ENCODE data around the gene ROR2.

The ROR2 gene

DNA sequence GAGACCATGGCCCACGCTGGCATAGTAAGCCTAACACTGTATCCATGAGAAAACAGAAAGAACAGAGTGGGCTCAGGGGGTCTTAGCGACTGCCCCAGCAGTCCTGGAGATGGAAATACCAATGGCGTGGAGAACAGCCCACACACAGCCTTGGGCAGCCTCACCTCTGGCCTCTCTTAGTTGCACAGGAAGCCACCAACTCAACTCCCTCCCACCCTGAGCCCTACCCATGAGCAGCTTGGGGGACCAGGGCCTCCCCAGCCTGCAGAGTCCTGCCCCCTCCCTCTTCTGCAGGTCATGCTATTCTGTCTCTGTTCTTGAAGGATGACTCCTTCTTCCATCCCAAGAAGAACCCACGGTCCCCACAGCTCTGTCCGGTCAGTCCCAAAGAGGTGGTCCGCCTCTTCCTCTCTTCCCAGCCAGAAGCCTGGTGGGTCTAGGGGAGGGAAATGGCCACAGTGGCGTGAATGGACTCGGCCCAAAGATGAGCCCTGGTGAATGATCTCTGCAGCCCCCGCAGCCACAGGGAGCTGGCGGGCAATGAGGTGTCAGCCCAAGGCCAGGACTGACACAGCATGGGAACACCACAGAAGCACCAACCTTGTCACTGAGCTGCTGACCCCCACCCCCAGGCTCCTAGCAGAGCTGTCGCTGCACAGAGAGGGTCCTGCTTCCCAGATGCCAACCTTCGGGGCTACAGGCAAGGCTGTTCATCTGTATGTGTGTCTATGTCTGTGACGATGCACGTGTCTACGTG lies 131.2 kb downstream of the ROR2 start:
- H3K27ac ChIP-seq (ENCODE audit: low read length), result no peak overlapping the region
- H3K27me3 ChIP-seq (ENCODE audit: control insufficient read depth, insufficient read depth, low read length), result no peaks in the 10 kb centered on the region
- H3K36me3 ChIP-seq (ENCODE audit: control insufficient read depth, insufficient read depth, low read length), result no peaks in the 10 kb centered on the region
- no peaks in the 10 kb centered on the region for H3K9me3 ChIP-seq (ENCODE audit: control insufficient read depth, insufficient read depth, low read length)
- no CpG with 5 or more reads among the region's 15 CpGs for WGBS (ENCODE audit: insufficient coverage, insufficient read length)
- peaks cover 2% of the 10 kb centered on the region; the same call in 1 of the 2 replicates for H3K4me1 ChIP-seq (ENCODE audit: control insufficient read depth, insufficient read depth, low read length)
- no peak for DNase-seq (ENCODE audit: low read depth, low spot score)
- no peak overlapping the region for H3K4me3 ChIP-seq (ENCODE audit: low read length)

DNA sequence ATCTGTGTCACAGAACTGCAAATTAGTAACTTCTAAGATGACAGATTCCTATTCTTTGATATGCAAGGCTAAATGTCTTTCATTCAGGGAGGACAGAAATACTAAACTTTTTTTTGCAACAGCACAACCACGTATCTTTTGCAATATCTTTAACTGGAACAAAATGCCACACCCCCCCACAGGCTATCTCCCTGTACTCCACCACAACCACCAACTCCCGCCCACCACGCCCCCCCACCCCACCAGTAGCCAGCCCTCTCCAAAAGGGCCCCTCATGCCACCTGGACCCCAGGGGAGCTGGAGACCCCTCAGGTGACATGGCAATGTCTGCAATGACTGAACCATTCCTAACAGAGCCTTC lies 131.8 kb downstream of the ROR2 start:
- WGBS (ENCODE audit: insufficient coverage, insufficient read length), result no CpG with 5 or more reads among the region's 3 CpGs
- no peak for DNase-seq (ENCODE audit: low read depth, low spot score)
- peaks cover 2% of the 10 kb centered on the region; the same call in 1 of the 2 replicates for H3K4me1 ChIP-seq (ENCODE audit: control insufficient read depth, insufficient read depth, low read length)
- H3K27ac ChIP-seq (ENCODE audit: low read length), result no peak overlapping the region
- H3K9me3 ChIP-seq (ENCODE audit: control insufficient read depth, insufficient read depth, low read length), result no peaks in the 10 kb centered on the region
- no peak overlapping the region for H3K4me3 ChIP-seq (ENCODE audit: low read length)
- no peaks in the 10 kb centered on the region for H3K36me3 ChIP-seq (ENCODE audit: control insufficient read depth, insufficient read depth, low read length)
- H3K27me3 ChIP-seq (ENCODE audit: control insufficient read depth, insufficient read depth, low read length), result no peaks in the 10 kb centered on the region

DNA sequence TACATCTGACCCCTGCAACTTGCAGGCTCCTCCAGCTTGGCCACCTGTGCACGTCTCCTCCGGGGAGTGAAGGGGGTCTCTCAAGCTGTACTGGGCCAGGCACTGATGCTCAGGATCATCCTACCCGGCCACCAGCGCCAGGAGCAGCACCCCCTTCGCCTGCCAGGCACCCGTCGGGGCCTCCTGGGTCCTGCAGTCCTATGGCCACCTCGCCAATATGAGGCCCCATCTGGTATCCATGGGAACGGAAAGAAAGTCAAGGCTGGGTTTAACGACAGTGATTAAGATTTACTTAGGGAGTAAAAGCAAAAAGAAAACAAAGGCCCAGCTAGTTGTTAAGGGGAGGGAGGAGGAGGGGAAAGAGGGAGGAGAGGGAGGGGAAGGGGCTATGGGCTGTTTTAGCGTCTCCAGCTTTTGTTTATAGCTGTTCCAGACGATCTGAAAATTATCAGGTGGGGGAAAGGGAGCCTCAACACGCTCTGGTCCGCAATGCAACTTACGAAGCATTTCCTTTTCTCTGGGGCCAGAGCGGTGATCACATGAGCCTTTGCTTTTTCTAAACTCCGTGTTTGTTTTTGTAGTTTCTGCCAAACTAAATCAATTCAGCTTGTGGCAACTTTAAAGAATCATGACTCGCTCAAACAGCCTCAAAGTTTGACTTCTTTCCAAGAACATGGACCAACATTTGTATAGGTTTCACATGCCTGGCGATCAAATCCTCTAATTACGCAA lies 132.4 kb downstream of the ROR2 start:
- no peak overlapping the region for H3K4me3 ChIP-seq (ENCODE audit: low read length)
- no peaks in the 10 kb centered on the region for H3K36me3 ChIP-seq (ENCODE audit: control insufficient read depth, insufficient read depth, low read length)
- peaks cover 2% of the 10 kb centered on the region; the same call in 1 of the 2 replicates for H3K4me1 ChIP-seq (ENCODE audit: control insufficient read depth, insufficient read depth, low read length)
- H3K9me3 ChIP-seq (ENCODE audit: control insufficient read depth, insufficient read depth, low read length), result no peaks in the 10 kb centered on the region
- H3K27ac ChIP-seq (ENCODE audit: low read length), result no peak overlapping the region
- no CpG with 5 or more reads among the region's 20 CpGs for WGBS (ENCODE audit: insufficient coverage, insufficient read length)
- no peak for DNase-seq (ENCODE audit: low read depth, low spot score)
- H3K27me3 ChIP-seq (ENCODE audit: control insufficient read depth, insufficient read depth, low read length), result no peaks in the 10 kb centered on the region

DNA sequence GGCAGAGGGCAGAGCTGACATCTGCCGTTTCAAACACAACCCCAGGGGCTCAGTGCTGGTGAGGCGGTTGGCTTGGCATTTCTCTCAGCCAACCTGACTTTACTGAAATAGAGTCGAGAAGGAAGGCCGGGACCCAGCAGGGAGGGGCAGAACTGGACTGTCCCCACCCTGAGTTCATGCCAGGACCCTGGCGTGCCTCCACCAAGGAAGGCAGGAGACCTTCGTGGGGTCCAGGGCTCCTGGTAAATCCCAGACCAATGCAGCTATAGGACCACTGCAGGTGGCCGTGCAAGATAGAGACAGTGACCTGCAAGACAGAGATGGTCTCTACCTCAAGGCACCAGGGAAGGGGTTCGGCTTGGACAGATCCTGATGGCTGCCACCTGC lies 132.9 kb downstream of the ROR2 start:
- DNase-seq (ENCODE audit: low read depth, low spot score), result no peak
- H3K27me3 ChIP-seq (ENCODE audit: control insufficient read depth, insufficient read depth, low read length), result no peaks in the 10 kb centered on the region
- H3K36me3 ChIP-seq (ENCODE audit: control insufficient read depth, insufficient read depth, low read length), result no peaks in the 10 kb centered on the region
- no peaks in the 10 kb centered on the region for H3K9me3 ChIP-seq (ENCODE audit: control insufficient read depth, insufficient read depth, low read length)
- no peak overlapping the region for H3K27ac ChIP-seq (ENCODE audit: low read length)
- H3K4me3 ChIP-seq (ENCODE audit: low read length), result no peak overlapping the region
- H3K4me1 ChIP-seq (ENCODE audit: control insufficient read depth, insufficient read depth, low read length), result peaks cover 2% of the 10 kb centered on the region; the same call in 1 of the 2 replicates
- WGBS (ENCODE audit: insufficient coverage, insufficient read length), result no CpG with 5 or more reads among the region's 8 CpGs

DNA sequence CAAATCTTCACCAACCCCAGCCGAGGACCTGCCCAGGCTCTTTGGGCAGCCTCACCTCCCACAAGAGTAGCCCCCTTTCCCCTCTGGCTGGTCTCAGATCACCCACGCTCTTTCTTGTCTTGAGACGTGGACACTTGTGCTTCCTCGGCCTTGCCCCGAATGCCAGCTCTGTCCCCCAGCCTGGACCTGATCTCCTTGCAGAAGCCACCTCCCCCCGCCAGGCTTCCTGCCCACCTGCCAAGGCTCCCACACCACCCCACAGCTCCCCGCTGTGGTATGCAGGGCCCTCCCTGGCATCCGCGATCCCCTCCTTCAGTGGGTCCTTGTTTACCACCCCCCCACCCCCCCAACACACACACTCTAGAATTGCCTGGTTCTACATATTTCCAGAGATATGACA lies 133.7 kb downstream of the ROR2 start:
- Histone ChIP-seq H3K27ac (ENCODE audit: low read length) (no peak overlapping the region), H3K9me3 (ENCODE audit: control insufficient read depth, insufficient read depth, low read length) (no peaks in the 10 kb centered on the region), H3K4me3 (ENCODE audit: low read length) (no peak overlapping the region), H3K36me3 (ENCODE audit: control insufficient read depth, insufficient read depth, low read length) (no peaks in the 10 kb centered on the region), H3K4me1 (ENCODE audit: control insufficient read depth, insufficient read depth, low read length) (peaks cover 2% of the 10 kb centered on the region; the same call in 1 of the 2 replicates), H3K27me3 (ENCODE audit: control insufficient read depth, insufficient read depth, low read length) (no peaks in the 10 kb centered on the region)
- no peak for DNase-seq (ENCODE audit: low read depth, low spot score)
- no CpG with 5 or more reads among the region's 9 CpGs for WGBS (ENCODE audit: insufficient coverage, insufficient read length)

DNA sequence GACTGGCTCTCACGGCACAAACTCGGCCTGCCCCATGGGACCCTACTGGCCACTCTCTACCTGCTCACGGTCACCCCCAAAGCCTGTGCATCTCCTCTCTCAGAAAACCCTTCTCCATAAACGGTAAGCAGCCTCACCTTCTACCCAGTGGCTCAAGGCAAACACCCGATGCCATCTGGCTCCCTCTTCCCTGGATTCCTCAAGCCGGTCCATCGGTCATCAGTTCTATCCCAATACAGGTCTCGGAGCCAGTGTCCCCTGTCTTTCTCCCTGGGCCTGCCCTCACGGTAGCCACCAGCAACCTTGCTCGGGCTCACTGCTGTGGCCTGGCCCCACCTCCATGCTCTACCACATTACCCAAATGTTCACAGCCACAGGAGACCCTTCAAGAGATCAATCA lies 134.1 kb downstream of the ROR2 start:
- Histone ChIP-seq H3K27ac (ENCODE audit: low read length) (no peak overlapping the region), H3K27me3 (ENCODE audit: control insufficient read depth, insufficient read depth, low read length) (no peaks in the 10 kb centered on the region), H3K4me3 (ENCODE audit: low read length) (no peak overlapping the region), H3K9me3 (ENCODE audit: control insufficient read depth, insufficient read depth, low read length) (no peaks in the 10 kb centered on the region), H3K36me3 (ENCODE audit: control insufficient read depth, insufficient read depth, low read length) (no peaks in the 10 kb centered on the region), H3K4me1 (ENCODE audit: control insufficient read depth, insufficient read depth, low read length) (peaks cover 2% of the 10 kb centered on the region; the same call in 1 of the 2 replicates)
- no CpG with 5 or more reads among the region's 10 CpGs for WGBS (ENCODE audit: insufficient coverage, insufficient read length)
- DNase-seq (ENCODE audit: low read depth, low spot score), result no peak

DNA sequence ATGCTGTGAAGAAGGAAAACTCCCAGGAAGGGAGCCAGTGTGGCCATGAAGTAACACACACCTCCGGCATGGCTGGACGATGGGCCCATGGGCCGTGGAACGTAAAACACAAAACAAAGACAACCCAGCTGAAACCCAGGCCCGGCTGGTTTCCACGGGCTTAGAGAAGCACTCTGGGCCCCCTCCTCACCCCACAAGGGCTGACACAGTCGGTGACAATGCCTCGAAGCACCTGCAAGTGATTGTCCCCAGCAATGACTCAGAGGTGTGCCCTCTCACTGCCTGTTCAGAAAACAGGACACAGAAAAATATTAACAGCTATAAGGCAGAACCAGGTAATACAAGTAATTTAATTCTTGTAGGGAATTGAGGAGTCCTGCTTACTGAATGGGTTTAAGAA lies 135.3 kb downstream of the ROR2 start:
- WGBS (ENCODE audit: insufficient coverage, insufficient read length), result no CpG with 5 or more reads among the region's 8 CpGs
- H3K4me3 ChIP-seq (ENCODE audit: low read length), result no peak overlapping the region
- H3K4me1 ChIP-seq (ENCODE audit: control insufficient read depth, insufficient read depth, low read length), result peaks cover 2% of the 10 kb centered on the region; the same call in 1 of the 2 replicates
- no peak for DNase-seq (ENCODE audit: low read depth, low spot score)
- H3K27me3 ChIP-seq (ENCODE audit: control insufficient read depth, insufficient read depth, low read length), result no peaks in the 10 kb centered on the region
- no peak overlapping the region for H3K27ac ChIP-seq (ENCODE audit: low read length)
- no peaks in the 10 kb centered on the region for H3K36me3 ChIP-seq (ENCODE audit: control insufficient read depth, insufficient read depth, low read length)
- H3K9me3 ChIP-seq (ENCODE audit: control insufficient read depth, insufficient read depth, low read length), result no peaks in the 10 kb centered on the region

DNA sequence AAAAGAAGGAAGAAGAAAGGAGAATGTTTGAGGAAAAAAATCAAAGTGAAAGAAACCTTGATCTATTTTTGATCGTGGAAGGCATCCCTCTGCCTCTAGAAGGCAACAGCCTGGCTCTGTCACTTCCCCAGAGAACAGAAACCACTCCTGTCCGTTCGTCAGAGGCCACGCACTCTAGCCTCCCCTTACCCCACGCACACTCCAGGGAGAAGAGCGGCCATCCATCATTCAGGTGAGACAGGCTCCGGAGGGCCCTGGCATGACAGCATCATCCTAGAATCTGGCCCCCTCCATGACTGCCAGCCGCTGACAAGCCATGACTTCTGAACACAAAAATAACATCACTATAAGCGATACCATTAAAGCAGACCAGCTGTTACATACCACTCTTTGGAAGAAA lies 135.8 kb downstream of the ROR2 start:
- WGBS (ENCODE audit: insufficient coverage, insufficient read length), result no CpG with 5 or more reads among the region's 9 CpGs
- Histone ChIP-seq H3K27me3 (ENCODE audit: control insufficient read depth, insufficient read depth, low read length) (no peaks in the 10 kb centered on the region), H3K4me1 (ENCODE audit: control insufficient read depth, insufficient read depth, low read length) (peaks cover 2% of the 10 kb centered on the region; the same call in 1 of the 2 replicates), H3K9me3 (ENCODE audit: control insufficient read depth, insufficient read depth, low read length) (no peaks in the 10 kb centered on the region), H3K4me3 (ENCODE audit: low read length) (no peak overlapping the region), H3K27ac (ENCODE audit: low read length) (no peak overlapping the region), H3K36me3 (ENCODE audit: control insufficient read depth, insufficient read depth, low read length) (no peaks in the 10 kb centered on the region)
- no peak for DNase-seq (ENCODE audit: low read depth, low spot score)

DNA sequence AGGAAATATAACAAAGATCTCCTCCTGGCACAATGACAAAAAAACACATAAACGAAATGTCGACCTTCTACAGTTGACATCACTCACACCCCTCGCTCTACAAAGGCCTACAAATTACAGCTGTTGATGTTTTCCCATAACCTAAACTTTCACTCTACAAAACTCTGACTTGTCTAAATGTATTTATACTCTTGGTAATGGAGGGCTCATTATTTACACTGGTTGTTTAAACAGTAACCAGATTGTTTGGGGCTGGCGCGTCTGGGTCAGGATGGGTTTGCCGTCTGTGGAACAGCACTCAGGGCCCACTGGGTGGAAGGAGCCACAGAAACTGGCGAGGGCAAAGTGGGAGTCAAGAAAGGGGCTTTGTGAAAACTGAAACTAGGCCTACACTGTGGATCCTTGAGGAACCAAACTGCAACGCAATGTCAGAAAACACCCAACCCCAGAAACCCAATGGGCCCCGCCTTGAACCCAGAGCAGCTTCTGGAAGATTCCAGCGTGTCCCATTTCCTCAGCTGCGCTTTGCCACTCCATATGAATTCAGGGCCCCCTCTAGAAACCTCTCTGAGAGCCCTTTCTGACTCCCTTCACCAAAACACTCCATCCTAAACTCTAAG lies 136.7 kb downstream of the ROR2 start:
- no peaks in the 10 kb centered on the region for H3K9me3 ChIP-seq (ENCODE audit: control insufficient read depth, insufficient read depth, low read length)
- H3K36me3 ChIP-seq (ENCODE audit: control insufficient read depth, insufficient read depth, low read length), result no peaks in the 10 kb centered on the region
- no peaks in the 10 kb centered on the region for H3K27me3 ChIP-seq (ENCODE audit: control insufficient read depth, insufficient read depth, low read length)
- H3K4me3 ChIP-seq (ENCODE audit: low read length), result no peak overlapping the region
- WGBS (ENCODE audit: insufficient coverage, insufficient read length), result 100% methylated on average over 1 of the region's 11 CpGs
- H3K27ac ChIP-seq (ENCODE audit: low read length), result no peak overlapping the region
- DNase-seq (ENCODE audit: low read depth, low spot score), result no peak
- H3K4me1 ChIP-seq (ENCODE audit: control insufficient read depth, insufficient read depth, low read length), result peaks cover under 1% of the 10 kb centered on the region; the same call in 1 of the 2 replicates

DNA sequence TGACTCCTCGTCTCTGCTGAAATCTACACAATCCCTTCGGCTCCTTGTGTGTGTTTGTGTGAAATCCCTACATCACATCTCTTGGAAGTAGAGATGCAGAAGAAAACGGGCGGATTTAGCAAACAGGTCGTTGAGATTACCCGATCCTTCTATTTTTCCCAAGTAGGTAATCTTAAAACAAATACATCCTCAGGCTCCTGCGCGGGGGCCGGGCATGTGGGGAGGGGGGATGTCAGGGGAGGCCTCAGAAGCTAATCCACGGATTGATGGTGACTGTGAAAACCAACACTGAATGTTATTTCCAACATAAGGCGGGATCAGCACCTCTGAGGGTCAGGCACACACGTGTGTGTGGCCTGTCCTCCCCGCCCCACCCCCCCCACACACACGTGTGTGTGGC lies 137.8 kb downstream of the ROR2 start:
- Histone ChIP-seq H3K4me1 (ENCODE audit: control insufficient read depth, insufficient read depth, low read length) (no peaks in the 10 kb centered on the region), H3K27ac (ENCODE audit: low read length) (no peak overlapping the region), H3K4me3 (ENCODE audit: low read length) (no peak overlapping the region), H3K9me3 (ENCODE audit: control insufficient read depth, insufficient read depth, low read length) (no peaks in the 10 kb centered on the region), H3K27me3 (ENCODE audit: control insufficient read depth, insufficient read depth, low read length) (no peaks in the 10 kb centered on the region), H3K36me3 (ENCODE audit: control insufficient read depth, insufficient read depth, low read length) (no peaks in the 10 kb centered on the region)
- DNase-seq (ENCODE audit: low read depth, low spot score), result no peak
- WGBS (ENCODE audit: insufficient coverage, insufficient read length), result no CpG with 5 or more reads among the region's 14 CpGs

Measured in iPS DF 6.9 (cell line).